Activated CD8-positive, alpha-beta memory T cell treated with anti-CD3 and anti-CD28 coated beads for 1 hour (primary cell): ENCODE measurements around the gene ANK3.

Experiments
- DNase-seq, 2 donors: peaks; one replicate each; pipeline ENCODE4 v3.0.0-alpha.2; 2020; ENCODE audit warnings: low read depth in 1 of 2; ENCODE audit errors: extremely low read depth in 1 of 2

The ANK3 gene

GRCh38 chr10:60348982-60349381 is 40.7 kb downstream of the ANK3 start:
- no peak for DNase-seq

GRCh38 chr10:60347270-60347669 is 42.4 kb downstream of the ANK3 start:
- DNase-seq: no peak

GRCh38 chr10:60346661-60347060 is 43.0 kb downstream of the ANK3 start:
- no peak for DNase-seq

- no peak for DNase-seq
These were observed 46.4 kb downstream of the ANK3 start for GRCh38 chr10:60343254-60343653.

- DNase-seq: no peak
These were observed 47.7 kb downstream of the ANK3 start for GRCh38 chr10:60341969-60342368.

GRCh38 chr10:60340973-60341372 is 48.7 kb downstream of the ANK3 start:
- no peak for DNase-seq

GRCh38 chr10:60339757-60340156 is 49.9 kb downstream of the ANK3 start:
- DNase-seq: no peak

GRCh38 chr10:60338786-60339185 is 50.9 kb downstream of the ANK3 start:
- no peak for DNase-seq

- DNase-seq: no peak
These were observed 51.6 kb downstream of the ANK3 start for GRCh38 chr10:60338002-60338564.

GRCh38 chr10:60336901-60337630 is 52.6 kb downstream of the ANK3 start:
- no peak for DNase-seq

- DNase-seq: no peak
These were observed 54.0 kb downstream of the ANK3 start for GRCh38 chr10:60335708-60336107.

GRCh38 chr10:60334991-60335390 is 54.7 kb downstream of the ANK3 start:
- no peak for DNase-seq

- DNase-seq: no peak
These were observed 57.3 kb downstream of the ANK3 start for GRCh38 chr10:60332371-60332770.

- DNase-seq: no peak
These were observed 57.8 kb downstream of the ANK3 start for GRCh38 chr10:60331886-60332285.

- no peak for DNase-seq
These were observed 66.5 kb downstream of the ANK3 start for GRCh38 chr10:60323162-60323561.

GRCh38 chr10:60320666-60321065 is 69.0 kb downstream of the ANK3 start:
- DNase-seq: no peak

- DNase-seq: no peak
These were observed 73.6 kb downstream of the ANK3 start for GRCh38 chr10:60316029-60316428.

- DNase-seq: no peak
These were observed 74.4 kb downstream of the ANK3 start for GRCh38 chr10:60315311-60315710.

- DNase-seq: no peak
These were observed 75.4 kb downstream of the ANK3 start for GRCh38 chr10:60314069-60314940.

- no peak for DNase-seq
These were observed 76.1 kb downstream of the ANK3 start for GRCh38 chr10:60313589-60313952.

GRCh38 chr10:60312818-60313588 is 76.7 kb downstream of the ANK3 start:
- no peak for DNase-seq
